ENCODE measurements around the gene MOB3C.

MOB3C gene

GRCh38 chr1:46607345-46608130 lies 9.1 kb downstream of the MOB3C start:
- DNase-seq (ENCODE audit: low read depth in 1 of 2, low spot score in 1 of 2) = no peak

GRCh38 chr1:46606255-46606965 lies 10.2 kb downstream of the MOB3C start:
- DNase-seq (ENCODE audit: low read depth in 1 of 2, low spot score in 1 of 2) = no peak

- DNase-seq (ENCODE audit: low read depth in 1 of 2, low spot score in 1 of 2) = no peak
These were observed 11.4 kb downstream of the MOB3C start for GRCh38 chr1:46605232-46605631.

- peak; percentile 96 to 98 for DNase-seq (ENCODE audit: low read depth in 1 of 2, low spot score in 1 of 2)
These were observed 12.6 kb downstream of the MOB3C start, which contains the start of gene MKNK1 for GRCh38 chr1:46603858-46604549. MKNK1 (minus strand) TSS chr1:46604268; CDS start chr1:46583327, 20,941 bp downstream.

GRCh38 chr1:46603481-46603857 lies 13.1 kb downstream of the MOB3C start:
- no peak for DNase-seq (ENCODE audit: low read depth in 1 of 2, low spot score in 1 of 2)

GRCh38 chr1:46601257-46602007 lies 15.2 kb downstream of the MOB3C start:
- no peak for DNase-seq (ENCODE audit: low read depth in 1 of 2, low spot score in 1 of 2)

GRCh38 chr1:46599059-46599970 lies 17.3 kb downstream of the MOB3C start:
- DNase-seq (ENCODE audit: low read depth in 1 of 2, low spot score in 1 of 2) = no peak

- DNase-seq (ENCODE audit: low read depth in 1 of 2, low spot score in 1 of 2) = no peak
These were observed 19.8 kb downstream of the MOB3C start for GRCh38 chr1:46596846-46597245.

- DNase-seq (ENCODE audit: low read depth in 1 of 2, low spot score in 1 of 2) = no peak
These were observed 20.6 kb downstream of the MOB3C start for GRCh38 chr1:46596036-46596435.

GRCh38 chr1:46595127-46595526 lies 21.5 kb downstream of the MOB3C start:
- DNase-seq (ENCODE audit: low read depth in 1 of 2, low spot score in 1 of 2) = no peak

- DNase-seq (ENCODE audit: low read depth in 1 of 2, low spot score in 1 of 2) = no peak
These were observed 22.5 kb downstream of the MOB3C start for GRCh38 chr1:46594063-46594462.

GRCh38 chr1:46592823-46593222 lies 23.8 kb downstream of the MOB3C start:
- no peak for DNase-seq (ENCODE audit: low read depth in 1 of 2, low spot score in 1 of 2)

GRCh38 chr1:46589529-46589928 lies 27.1 kb downstream of the MOB3C start:
- no peak for DNase-seq (ENCODE audit: low read depth in 1 of 2, low spot score in 1 of 2)

GRCh38 chr1:46587069-46587468 lies 29.5 kb downstream of the MOB3C start:
- no peak for DNase-seq (ENCODE audit: low read depth in 1 of 2, low spot score in 1 of 2)

GRCh38 chr1:46585312-46585938 lies 31.2 kb downstream of the MOB3C start:
- DNase-seq (ENCODE audit: low read depth in 1 of 2, low spot score in 1 of 2) = no peak

- DNase-seq (ENCODE audit: low read depth in 1 of 2, low spot score in 1 of 2) = no peak
These were observed 33.1 kb downstream of the MOB3C start for GRCh38 chr1:46583494-46583893.

GRCh38 chr1:46582972-46583371 lies 33.6 kb downstream of the MOB3C start:
- no peak for DNase-seq (ENCODE audit: low read depth in 1 of 2, low spot score in 1 of 2)

- no peak for DNase-seq (ENCODE audit: low read depth in 1 of 2, low spot score in 1 of 2)
These were observed 34.7 kb downstream of the MOB3C start for GRCh38 chr1:46581681-46582455.
